Activated T-cell treated with anti-CD3 and anti-CD28 coated beads for 4 hours (primary cell): Measurements from ENCODE around the gene BFAR.
"Not testable (repeated sequence)": the region's sequence is repeated elsewhere in the genome, so short reads cannot be mapped to it uniquely, and the experiment has no call there.

Experiments used
- DNase-seq: peaks from one replicate; pipeline ENCODE4 v3.0.0-alpha.2; 2020

The BFAR gene

GRCh38 chr16:14632693-14633569, at the start of gene BFAR:
Gene BFAR (plus strand): TSS chr16:14632951. CDS start chr16:14644347, 11,396 bp downstream.
- DNase-seq: peak; percentile 99

- DNase-seq: no peak
Measured at GRCh38 chr16:14585287-14585686, 47.5 kb upstream of the BFAR start.

- DNase-seq: no peak
Measured at GRCh38 chr16:14586637-14587305, 46.0 kb upstream of the BFAR start.

GRCh38 chr16:14600164-14600563, 32.6 kb upstream of the BFAR start:
- DNase-seq: no peak

- DNase-seq: no peak
Measured at GRCh38 chr16:14602443-14602963, 30.2 kb upstream of the BFAR start.

- DNase-seq: no peak
Measured at GRCh38 chr16:14606102-14606501, 26.6 kb upstream of the BFAR start.

- DNase-seq: no peak
Measured at GRCh38 chr16:14608111-14608566, 24.6 kb upstream of the BFAR start.

GRCh38 chr16:14608604-14609003, 24.1 kb upstream of the BFAR start:
- DNase-seq: no peak

GRCh38 chr16:14609716-14610115, 23.0 kb upstream of the BFAR start:
- no peak for DNase-seq

GRCh38 chr16:14611660-14612059, 21.1 kb upstream of the BFAR start:
- DNase-seq: no peak

GRCh38 chr16:14613991-14614390, 18.8 kb upstream of the BFAR start:
- DNase-seq: no peak

GRCh38 chr16:14616280-14616679, 16.5 kb upstream of the BFAR start:
- no peak for DNase-seq

- no peak for DNase-seq
Measured at GRCh38 chr16:14618566-14618965, 14.2 kb upstream of the BFAR start.

- no peak for DNase-seq
Measured at GRCh38 chr16:14627078-14627477, 5.7 kb upstream of the BFAR start.

- no peak for DNase-seq
Measured at GRCh38 chr16:14628806-14629611, 3.7 kb upstream of the BFAR start.

- no peak for DNase-seq
Measured at GRCh38 chr16:14629612-14629918, 3.2 kb upstream of the BFAR start.

GRCh38 chr16:14629919-14630619, 2.7 kb upstream of the BFAR start, which contains the start of gene PARN:
Gene PARN (minus strand): TSS chr16:14630260. CDS start chr16:14630125, 135 bp downstream.
- DNase-seq: peak; percentile 97

- DNase-seq: not testable (repeated sequence)
Measured at GRCh38 chr16:14630620-14631330, 2.0 kb upstream of the BFAR start.

GRCh38 chr16:14634389-14634725, 1.6 kb downstream of the BFAR start:
- no peak for DNase-seq

GRCh38 chr16:14635395-14636165, 2.8 kb downstream of the BFAR start:
- DNase-seq: no peak
